Fibroblast of pulmonary artery (primary cell): ENCODE results near the gene FAM174C.

Source experiments
- DNase-seq: peaks from one replicate; pipeline ENCODE4 v3.0.0-alpha.2; 2010; ENCODE audit warnings: low read depth
- H3K4me3 ChIP-seq: replicated peaks from 2 replicates; pipeline ENCODE4 v1.5.1; 2011; ENCODE audit warnings: low read depth, mild to moderate bottlenecking, control low read depth, low read length, moderate library complexity
- TF ChIP-seq, protein P1 (sequence below): IDR thresholded peaks from 2 replicates; pipeline ENCODE4 v1.5.1; 2011; ENCODE audit warnings: mild to moderate bottlenecking, control low read depth, low read length, inconsistent platforms; ENCODE audit errors: missing control alignments

Gene FAM174C

DNA sequence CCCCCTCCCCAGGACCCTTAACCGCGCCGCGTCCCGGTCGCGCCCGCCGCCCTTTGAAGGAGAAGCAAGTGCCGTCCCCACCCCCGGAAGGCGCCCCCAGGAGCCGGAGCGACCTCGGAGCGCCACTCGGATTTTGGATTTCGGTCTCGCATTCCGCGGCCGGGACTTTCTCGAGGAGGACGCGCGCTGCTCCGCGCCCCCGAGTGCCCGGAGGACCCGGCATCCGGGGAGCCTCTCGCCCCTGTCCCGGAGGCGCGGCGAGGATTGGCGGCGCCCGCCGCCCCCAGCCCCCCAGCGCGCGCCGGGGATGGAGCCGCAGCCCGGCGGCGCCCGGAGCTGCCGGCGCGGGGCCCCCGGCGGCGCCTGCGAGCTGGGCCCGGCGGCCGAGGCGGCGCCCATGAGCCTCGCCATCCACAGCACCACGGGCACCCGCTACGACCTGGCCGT lies 25.3 kb upstream of the FAM174C start:
- H3K4me3 ChIP-seq = peak overlapping the region; percentile 85
- no peak for DNase-seq
- TF ChIP-seq, protein P1, sequence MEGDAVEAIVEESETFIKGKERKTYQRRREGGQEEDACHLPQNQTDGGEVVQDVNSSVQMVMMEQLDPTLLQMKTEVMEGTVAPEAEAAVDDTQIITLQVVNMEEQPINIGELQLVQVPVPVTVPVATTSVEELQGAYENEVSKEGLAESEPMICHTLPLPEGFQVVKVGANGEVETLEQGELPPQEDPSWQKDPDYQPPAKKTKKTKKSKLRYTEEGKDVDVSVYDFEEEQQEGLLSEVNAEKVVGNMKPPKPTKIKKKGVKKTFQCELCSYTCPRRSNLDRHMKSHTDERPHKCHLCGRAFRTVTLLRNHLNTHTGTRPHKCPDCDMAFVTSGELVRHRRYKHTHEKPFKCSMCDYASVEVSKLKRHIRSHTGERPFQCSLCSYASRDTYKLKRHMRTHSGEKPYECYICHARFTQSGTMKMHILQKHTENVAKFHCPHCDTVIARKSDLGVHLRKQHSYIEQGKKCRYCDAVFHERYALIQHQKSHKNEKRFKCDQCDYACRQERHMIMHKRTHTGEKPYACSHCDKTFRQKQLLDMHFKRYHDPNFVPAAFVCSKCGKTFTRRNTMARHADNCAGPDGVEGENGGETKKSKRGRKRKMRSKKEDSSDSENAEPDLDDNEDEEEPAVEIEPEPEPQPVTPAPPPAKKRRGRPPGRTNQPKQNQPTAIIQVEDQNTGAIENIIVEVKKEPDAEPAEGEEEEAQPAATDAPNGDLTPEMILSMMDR = no peak

DNA sequence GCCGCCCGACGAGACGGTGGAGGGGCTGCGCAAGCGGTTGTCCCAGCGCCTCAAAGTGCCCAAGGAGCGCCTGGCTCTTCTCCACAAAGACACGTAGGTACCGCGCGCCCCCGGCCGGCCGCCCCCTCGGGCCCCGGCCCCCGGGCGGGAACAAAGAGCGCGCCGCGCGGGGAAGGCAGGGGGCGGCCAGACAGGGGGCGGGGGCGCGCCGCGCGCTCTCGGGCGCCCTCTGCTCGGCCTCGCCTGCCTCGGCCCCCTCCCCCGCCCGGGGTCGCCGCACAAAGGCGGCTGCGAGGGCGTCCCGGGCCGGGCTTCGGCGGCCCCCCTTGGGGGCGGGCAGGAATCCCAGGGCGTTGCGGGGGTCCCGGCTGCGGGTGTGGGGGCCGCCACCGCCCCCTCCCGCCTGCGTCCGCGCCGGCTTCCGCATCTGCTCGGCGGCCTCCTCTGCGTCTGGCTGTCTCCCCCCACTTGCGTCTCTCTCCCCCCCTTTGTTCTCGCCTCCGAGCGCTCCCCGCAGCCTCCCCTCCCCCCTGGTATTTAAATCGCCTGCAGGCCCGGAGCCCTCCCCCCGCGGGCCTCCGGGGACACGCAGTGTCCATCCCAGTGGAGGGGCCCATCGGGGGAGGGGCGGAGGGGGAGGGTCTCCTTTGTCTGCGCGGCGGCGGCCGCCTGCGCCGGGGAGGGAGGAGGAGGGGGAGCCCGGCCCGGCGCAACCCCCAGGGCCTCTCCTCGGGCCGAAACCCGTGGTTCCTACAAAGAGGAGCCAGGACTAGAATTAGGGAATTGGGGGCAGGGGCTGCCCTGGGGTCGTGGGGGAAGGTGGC lies 24.7 kb upstream of the FAM174C start:
- DNase-seq = peak; percentile 82
- TF ChIP-seq, protein P1 = no peak
- H3K4me3 ChIP-seq = peak overlapping the region; percentile 85

DNA sequence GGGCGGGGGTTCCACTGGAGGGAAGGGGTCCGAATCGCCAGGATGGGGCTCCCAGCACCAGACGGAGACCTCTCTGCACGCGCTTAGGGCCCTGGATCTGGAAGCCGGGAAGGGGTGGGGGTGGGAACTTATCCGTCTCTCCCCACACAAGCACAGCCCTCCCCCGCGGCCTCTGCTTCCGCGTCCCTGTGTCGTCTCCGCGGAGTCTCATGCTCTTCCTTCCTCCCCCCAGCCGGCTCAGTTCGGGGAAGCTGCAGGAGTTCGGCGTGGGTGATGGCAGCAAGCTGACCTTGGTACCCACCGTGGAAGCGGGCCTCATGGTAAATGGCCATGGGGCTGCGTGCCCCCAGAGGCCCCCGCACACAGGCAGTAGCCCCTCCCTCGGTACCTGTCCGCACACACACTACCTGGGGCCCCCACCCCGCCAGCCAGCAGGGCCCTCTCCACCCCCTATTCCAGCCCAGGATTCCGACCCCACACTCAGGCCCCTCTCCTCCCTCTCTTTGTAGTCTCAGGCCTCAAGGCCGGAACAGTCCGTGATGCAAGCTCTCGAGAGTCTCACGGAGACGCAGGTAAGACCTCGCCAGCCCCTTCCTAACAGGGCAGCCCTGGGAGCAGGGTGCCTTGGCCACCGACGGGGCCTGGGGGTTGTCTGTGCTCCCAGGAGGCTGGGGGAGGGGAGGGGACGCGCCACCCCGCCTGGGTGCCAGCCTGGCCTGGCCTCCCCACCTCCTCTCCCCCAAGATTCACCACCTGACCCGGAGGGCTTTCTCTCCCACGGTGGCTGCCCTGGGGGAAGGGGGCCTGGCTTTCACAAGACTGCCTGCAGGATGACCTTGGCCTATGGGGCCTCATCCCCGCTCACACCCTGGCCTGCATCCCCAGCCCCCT lies 23.8 kb upstream of the FAM174C start:
- peak overlapping the region; percentile 85 for H3K4me3 ChIP-seq
- TF ChIP-seq, protein P1 = no peak
- DNase-seq = peak; percentile 82

DNA sequence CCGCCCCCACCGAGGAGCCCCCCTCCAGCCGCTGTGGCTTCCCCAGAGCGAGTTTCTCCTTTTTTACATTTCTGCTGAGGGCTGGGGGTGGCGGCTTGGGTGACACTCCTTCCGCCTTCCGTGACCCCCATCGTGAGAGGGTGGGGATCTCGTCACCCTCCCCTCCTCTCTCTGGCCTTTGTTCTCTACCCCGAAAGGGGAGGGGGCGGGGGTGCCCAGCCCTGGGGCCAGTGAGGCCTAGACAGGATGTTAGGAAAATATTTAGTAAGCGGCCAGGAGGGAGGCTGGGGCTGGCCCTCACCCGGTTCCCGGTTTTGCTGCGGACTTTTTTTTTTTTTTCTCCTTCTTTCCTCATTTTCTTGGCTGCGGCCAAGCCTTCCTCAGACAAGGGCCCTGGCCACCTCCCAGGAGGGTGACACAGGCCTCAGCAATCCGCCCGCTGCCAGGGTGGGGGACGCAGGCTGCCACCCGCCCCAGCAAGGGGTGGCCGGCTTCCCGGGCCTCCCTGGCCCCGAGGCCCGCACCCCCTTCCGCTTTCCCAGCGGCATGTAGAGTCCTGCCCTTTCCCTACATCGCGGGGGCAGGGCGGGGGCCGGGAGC lies 23.0 kb upstream of the FAM174C start:
- H3K4me3 ChIP-seq = peak overlapping the region; percentile 85
- TF ChIP-seq, protein P1 = no peak
- DNase-seq = peak; percentile 98

DNA sequence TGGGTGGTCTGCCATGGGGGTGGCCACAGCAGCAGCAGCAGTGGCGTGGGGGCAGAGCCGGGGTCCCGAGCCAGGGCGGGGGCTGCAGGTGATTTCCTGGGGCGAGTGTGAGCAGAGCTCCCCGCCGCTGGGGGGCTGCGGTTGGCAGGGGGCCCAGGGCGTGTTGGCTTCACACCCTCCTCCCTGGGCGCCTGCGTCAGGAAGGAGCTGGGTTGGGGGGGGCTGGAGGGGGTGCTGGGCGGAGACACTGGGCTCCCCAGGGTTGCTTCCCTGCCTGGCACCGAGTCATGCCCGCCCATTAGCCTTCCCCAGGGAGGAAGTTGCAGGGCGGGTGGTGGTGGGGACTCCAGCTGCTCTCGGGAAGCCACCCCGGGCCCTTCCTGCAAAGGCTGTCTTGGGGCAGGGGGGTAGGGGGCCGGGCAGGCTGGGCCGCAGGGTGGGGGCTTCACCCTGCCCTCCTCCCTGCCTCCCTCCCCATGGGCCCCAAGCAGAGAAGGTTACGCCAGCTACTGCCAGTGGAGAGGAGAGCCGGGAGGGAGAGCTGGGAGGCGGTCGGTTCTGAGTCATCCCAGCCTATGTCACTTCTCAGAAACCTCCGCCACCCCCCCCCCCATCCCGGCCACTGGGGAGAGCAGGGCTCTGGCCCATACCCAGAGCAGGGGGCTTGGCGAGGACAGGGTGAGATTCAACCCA lies 22.4 kb upstream of the FAM174C start:
- TF ChIP-seq, protein P1 = no peak
- H3K4me3 ChIP-seq = peak overlapping the region; percentile 85
- peak; percentile 98 for DNase-seq

DNA sequence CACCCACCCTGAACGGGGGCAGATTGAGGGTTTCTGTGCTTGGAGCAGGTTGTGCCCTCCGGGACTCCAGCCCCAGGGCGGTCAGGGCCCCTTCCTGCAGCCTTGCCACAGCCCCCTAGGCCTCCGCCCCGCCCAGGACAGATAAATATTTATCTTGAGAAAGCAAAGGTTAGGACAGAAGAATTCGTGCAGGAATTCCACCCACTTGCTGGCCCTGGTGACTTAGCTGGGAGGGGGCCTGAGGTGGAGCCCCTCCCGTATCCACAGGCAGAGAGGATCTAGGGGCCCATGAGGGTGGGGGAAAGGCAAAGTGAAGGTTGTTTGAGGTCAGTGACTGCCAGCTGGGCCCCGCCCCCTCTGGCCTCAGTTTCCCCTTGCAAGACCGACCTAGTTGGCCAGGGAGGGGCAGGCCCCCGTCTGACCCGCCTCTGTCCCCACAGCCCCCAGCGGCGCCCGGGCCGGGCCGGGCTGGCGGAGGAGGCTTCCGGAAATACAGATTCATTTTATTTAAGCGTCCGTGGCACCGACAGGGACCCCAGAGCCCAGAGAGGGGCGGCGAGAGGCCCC lies 21.7 kb upstream of the FAM174C start:
- peak overlapping the region; percentile 85 for H3K4me3 ChIP-seq
- TF ChIP-seq, protein P1 = no peak
- no peak for DNase-seq
